ENCODE data around the gene CNKSR3.

Gene CNKSR3

GRCh38 chr6:154478021-154478700, 32.3 kb downstream of the CNKSR3 start:
- no peak for DNase-seq

- no peak for DNase-seq
Observed at GRCh38 chr6:154476494-154476893, 34.0 kb downstream of the CNKSR3 start.

GRCh38 chr6:154474648-154475428, 35.6 kb downstream of the CNKSR3 start:
- no peak for DNase-seq

GRCh38 chr6:154473324-154473723, 37.2 kb downstream of the CNKSR3 start:
- no peak for DNase-seq

GRCh38 chr6:154471609-154472362, 38.7 kb downstream of the CNKSR3 start:
- no peak for DNase-seq

GRCh38 chr6:154469306-154469935, 41.1 kb downstream of the CNKSR3 start:
- DNase-seq, result no peak

- DNase-seq, result no peak
Observed at GRCh38 chr6:154468760-154469159, 41.7 kb downstream of the CNKSR3 start.

GRCh38 chr6:154466971-154467679, 43.4 kb downstream of the CNKSR3 start:
- no peak for DNase-seq

- no peak for DNase-seq
Observed at GRCh38 chr6:154466139-154466538, 44.3 kb downstream of the CNKSR3 start.

- no peak for DNase-seq
Observed at GRCh38 chr6:154463573-154464419, 46.7 kb downstream of the CNKSR3 start.

GRCh38 chr6:154462425-154462824, 48.1 kb downstream of the CNKSR3 start:
- DNase-seq, result no peak

GRCh38 chr6:154461348-154461747, 49.1 kb downstream of the CNKSR3 start:
- DNase-seq, result no peak

GRCh38 chr6:154460306-154461071, 50.0 kb downstream of the CNKSR3 start:
- DNase-seq, result no peak

- DNase-seq, result no peak
Observed at GRCh38 chr6:154459513-154459912, 51.0 kb downstream of the CNKSR3 start.

GRCh38 chr6:154458565-154459470, 51.7 kb downstream of the CNKSR3 start:
- no peak for DNase-seq

- DNase-seq, result no peak
Observed at GRCh38 chr6:154457881-154458284, 52.6 kb downstream of the CNKSR3 start.

GRCh38 chr6:154457046-154457713, 53.3 kb downstream of the CNKSR3 start:
- DNase-seq, result no peak

GRCh38 chr6:154453329-154453728, 57.2 kb downstream of the CNKSR3 start:
- DNase-seq, result no peak

- DNase-seq, result no peak
Observed at GRCh38 chr6:154450498-154450897, 60.0 kb downstream of the CNKSR3 start.

All from NCI-H187 treated with DMSO at 0.1 percent for 48 hours (cell line).